Measurements from ENCODE around the gene TAF8.
A peak's percentile ranks its signal among the peaks of the same experiment; 100 is the strongest.

Gene TAF8

GRCh38 chr6:42135722-42136121, 85.4 kb downstream of the TAF8 start:
- DNase-seq: no peak
- Histone ChIP-seq H3K9me2 (replicated peaks; ENCODE audit: insufficient read depth, low read length) (no peaks in the 10 kb centered on the region), H3K4me1 (ENCODE audit: low read length) (no peaks in the 10 kb centered on the region), H3K27ac (ENCODE audit: low read length) (no peak overlapping the region), H3K4me2 (ENCODE audit: low read depth, low read length) (no peak overlapping the region), H3K79me2 (ENCODE audit: low read length) (no peaks in the 10 kb centered on the region), H3K27me3 (replicated peaks; ENCODE audit: insufficient read depth, low read length) (no peaks in the 10 kb centered on the region), H3K9ac (ENCODE audit: low read length) (no peak overlapping the region), H3K36me3 (replicated peaks; ENCODE audit: insufficient read depth, low read length) (no peaks in the 10 kb centered on the region), H4K20me1 (ENCODE audit: insufficient read depth, low read length) (no peaks in the 10 kb centered on the region), H3F3A (ENCODE audit: insufficient read depth, low read length) (no peaks in the 10 kb centered on the region), H3K4me3 (ENCODE audit: low read length) (no peak overlapping the region), H3K9me3 (replicated peaks; ENCODE audit: insufficient read depth, low read length) (no peaks in the 10 kb centered on the region), H2AFZ (ENCODE audit: low read length) (no peak overlapping the region)
- TF ChIP-seq EZH2 (optimal IDR thresholded peaks at IDR 0.05; ENCODE audit: low read depth, low read length): no peak

GRCh38 chr6:42136508-42137193, 86.3 kb downstream of the TAF8 start:
- H4K20me1 ChIP-seq (ENCODE audit: insufficient read depth, low read length): no peaks in the 10 kb centered on the region
- H3K36me3 ChIP-seq (replicated peaks; ENCODE audit: insufficient read depth, low read length): no peaks in the 10 kb centered on the region
- H3K4me3 ChIP-seq (ENCODE audit: low read length): no peak overlapping the region
- H3K9me3 ChIP-seq (replicated peaks; ENCODE audit: insufficient read depth, low read length): no peaks in the 10 kb centered on the region
- H3F3A ChIP-seq (ENCODE audit: insufficient read depth, low read length): no peaks in the 10 kb centered on the region
- no peaks in the 10 kb centered on the region for H3K9me2 ChIP-seq (replicated peaks; ENCODE audit: insufficient read depth, low read length)
- H3K27ac ChIP-seq (ENCODE audit: low read length): no peak overlapping the region
- no peak for DNase-seq
- peaks cover 5% of the 10 kb centered on the region for H3K27me3 ChIP-seq (replicated peaks; ENCODE audit: insufficient read depth, low read length)
- TF ChIP-seq CTCF (IDR thresholded peaks at IDR 0.05; ENCODE audit: low read length) (peak; percentile 26; the same call in 1 of the 2 replicates), EZH2phosphoT487 (IDR thresholded peaks at IDR 0.05; ENCODE audit: low read length) (no peak)
- H3K9ac ChIP-seq (ENCODE audit: low read length): no peak overlapping the region
- no peak overlapping the region for H3K4me2 ChIP-seq (ENCODE audit: low read depth, low read length)
- H2AFZ ChIP-seq (ENCODE audit: low read length): no peak overlapping the region
- no peaks in the 10 kb centered on the region for H3K79me2 ChIP-seq (ENCODE audit: low read length)
- H3K4me1 ChIP-seq (ENCODE audit: low read length): no peaks in the 10 kb centered on the region

Measured in MM.1S (cell line).